Glomerular visceral epithelial cell (primary cell): ENCODE results near the gene CCL14.
"Not testable (repeated sequence)": the region's sequence is repeated elsewhere in the genome, so short reads cannot be mapped to it uniquely, and the experiment has no call there.

Experiments used
- DNase-seq: peaks from one replicate; pipeline ENCODE4 v3.0.0-alpha.2; 2016; ENCODE audit errors: extremely low spot score

Gene CCL14

GRCh38 chr17:35986643-35987042 lies at the start of gene CCL14:
Gene CCL14 (minus strand): TSS chr17:35986729. CDS start chr17:35986649, 80 bp downstream.
- DNase-seq = no peak

GRCh38 chr17:36036235-36036634 lies 49.7 kb upstream of the CCL14 start:
- DNase-seq = no peak

- no peak for DNase-seq
Observed at GRCh38 chr17:36034127-36034526, 47.6 kb upstream of the CCL14 start.

GRCh38 chr17:36030956-36031355 lies 44.4 kb upstream of the CCL14 start:
- no peak for DNase-seq

- no peak for DNase-seq
Observed at GRCh38 chr17:36027761-36028160, 41.2 kb upstream of the CCL14 start.

- DNase-seq = no peak
Observed at GRCh38 chr17:36024106-36024869, 37.8 kb upstream of the CCL14 start.

- no peak for DNase-seq
Observed at GRCh38 chr17:36019423-36019822, 32.9 kb upstream of the CCL14 start.

- no peak for DNase-seq
Observed at GRCh38 chr17:36017799-36018198, 31.3 kb upstream of the CCL14 start, which contains the start of gene CCL23. Gene CCL23 (minus strand): TSS chr17:36017972. CDS start chr17:36017897, 75 bp downstream.

- DNase-seq = no peak
Observed at GRCh38 chr17:36016555-36016954, 30.0 kb upstream of the CCL14 start.

GRCh38 chr17:36015895-36016294 lies 29.4 kb upstream of the CCL14 start:
- DNase-seq = not testable (repeated sequence)

GRCh38 chr17:36014946-36015345 lies 28.4 kb upstream of the CCL14 start:
- DNase-seq = no peak

- no peak for DNase-seq
Observed at GRCh38 chr17:36011201-36011600, 24.7 kb upstream of the CCL14 start.

GRCh38 chr17:36008998-36009665 lies 22.6 kb upstream of the CCL14 start:
- DNase-seq = no peak

GRCh38 chr17:36004594-36005108 lies 18.1 kb upstream of the CCL14 start:
- no peak for DNase-seq

GRCh38 chr17:36002631-36003030 lies 16.1 kb upstream of the CCL14 start:
- no peak for DNase-seq

- no peak for DNase-seq
Observed at GRCh38 chr17:36001862-36002603, 15.5 kb upstream of the CCL14 start.

- DNase-seq = no peak
Observed at GRCh38 chr17:36001110-36001771, 14.7 kb upstream of the CCL14 start, which contains the start of gene CCL15. Gene CCL15 (minus strand): TSS chr17:36001553. CDS start chr17:36001492, 61 bp downstream.

- no peak for DNase-seq
Observed at GRCh38 chr17:36000732-36001109, 14.2 kb upstream of the CCL14 start.

- DNase-seq = no peak
Observed at GRCh38 chr17:35998756-35999155, 12.2 kb upstream of the CCL14 start.

GRCh38 chr17:35998018-35998545 lies 11.6 kb upstream of the CCL14 start:
- no peak for DNase-seq

GRCh38 chr17:35995346-35995745 lies 8.8 kb upstream of the CCL14 start:
- DNase-seq = not testable (repeated sequence)
